Measurements from ENCODE around the gene BLOC1S4. TPM values are rescaled to one million over a fixed set of nuclear protein-coding genes. Genes with fewer than 3 reads are reported as not detected.

Gene BLOC1S4
- polyA plus RNA-seq, 1 donor = 14.8 TPM

- peaks cover 6% of the 10 kb centered on the region for H3K4me1 ChIP-seq (ENCODE audit: control insufficient read depth, insufficient read depth, low read length)
- no peak for DNase-seq
- peaks cover 17% of the 10 kb centered on the region for H3K36me3 ChIP-seq (ENCODE audit: control insufficient read depth, insufficient read depth, low read length)
- no peaks in the 10 kb centered on the region for H3K27me3 ChIP-seq (ENCODE audit: control insufficient read depth, insufficient read depth, low read length)
- H3K9me3 ChIP-seq (ENCODE audit: control insufficient read depth, low read depth, low read length) = peaks cover 12% of the 10 kb centered on the region
- H3K4me3 ChIP-seq (ENCODE audit: low read length) = no peak overlapping the region
- WGBS (ENCODE audit: insufficient coverage, low lambda C conversion rate) = no CpG with 5 or more reads among the region's 21 CpGs
- H3K27ac ChIP-seq (ENCODE audit: low read length) = no peak overlapping the region
Measured at GRCh38 chr4:6676722-6677558, 39.0 kb upstream of the BLOC1S4 start.

- DNase-seq = no peak
- Histone ChIP-seq H3K9me3 (ENCODE audit: control insufficient read depth, low read depth, low read length) (peaks cover 5% of the 10 kb centered on the region), H3K4me1 (ENCODE audit: control insufficient read depth, insufficient read depth, low read length) (peaks cover 6% of the 10 kb centered on the region), H3K27me3 (ENCODE audit: control insufficient read depth, insufficient read depth, low read length) (no peaks in the 10 kb centered on the region), H3K36me3 (ENCODE audit: control insufficient read depth, insufficient read depth, low read length) (peaks cover 17% of the 10 kb centered on the region), H3K27ac (ENCODE audit: low read length) (no peak overlapping the region), H3K4me3 (ENCODE audit: low read length) (no peak overlapping the region)
- WGBS (ENCODE audit: insufficient coverage, low lambda C conversion rate) = no CpG with 5 or more reads among the region's 10 CpGs
Measured at GRCh38 chr4:6680372-6681034, 35.5 kb upstream of the BLOC1S4 start.

GRCh38 chr4:6681191-6681590, 34.8 kb upstream of the BLOC1S4 start:
- no peak for DNase-seq
- peaks cover 5% of the 10 kb centered on the region for H3K9me3 ChIP-seq (ENCODE audit: control insufficient read depth, low read depth, low read length)
- H3K27ac ChIP-seq (ENCODE audit: low read length) = no peak overlapping the region
- H3K36me3 ChIP-seq (ENCODE audit: control insufficient read depth, insufficient read depth, low read length) = peaks cover 11% of the 10 kb centered on the region
- H3K4me1 ChIP-seq (ENCODE audit: control insufficient read depth, insufficient read depth, low read length) = peaks cover 3% of the 10 kb centered on the region
- no peak overlapping the region for H3K4me3 ChIP-seq (ENCODE audit: low read length)
- no peaks in the 10 kb centered on the region for H3K27me3 ChIP-seq (ENCODE audit: control insufficient read depth, insufficient read depth, low read length)
- WGBS (ENCODE audit: insufficient coverage, low lambda C conversion rate) = no CpG with 5 or more reads among the region's 9 CpGs

- DNase-seq = no peak
Measured at GRCh38 chr4:6682862-6683590, 32.9 kb upstream of the BLOC1S4 start.

GRCh38 chr4:6684656-6685055, 31.3 kb upstream of the BLOC1S4 start:
- no peak overlapping the region for H3K27ac ChIP-seq (ENCODE audit: low read length)
- no peaks in the 10 kb centered on the region for H3K27me3 ChIP-seq (ENCODE audit: control insufficient read depth, insufficient read depth, low read length)
- H3K9me3 ChIP-seq (ENCODE audit: control insufficient read depth, low read depth, low read length) = peaks cover 5% of the 10 kb centered on the region
- no CpG with 5 or more reads among the region's 11 CpGs for WGBS (ENCODE audit: insufficient coverage, low lambda C conversion rate)
- no peak overlapping the region for H3K4me3 ChIP-seq (ENCODE audit: low read length)
- DNase-seq = no peak
- peaks cover 17% of the 10 kb centered on the region for H3K4me1 ChIP-seq (ENCODE audit: control insufficient read depth, insufficient read depth, low read length)
- no peaks in the 10 kb centered on the region for H3K36me3 ChIP-seq (ENCODE audit: control insufficient read depth, insufficient read depth, low read length)

More at GRCh38 chr4:6682862-6683590, 32.9 kb upstream of the BLOC1S4 start:
- peaks cover 5% of the 10 kb centered on the region for H3K9me3 ChIP-seq (ENCODE audit: control insufficient read depth, low read depth, low read length)
- H3K27me3 ChIP-seq (ENCODE audit: control insufficient read depth, insufficient read depth, low read length) = no peaks in the 10 kb centered on the region
- H3K27ac ChIP-seq (ENCODE audit: low read length) = no peak overlapping the region
- no peak overlapping the region for H3K4me3 ChIP-seq (ENCODE audit: low read length)
- 100% methylated on average over 3 of the region's 11 CpGs for WGBS (ENCODE audit: insufficient coverage, low lambda C conversion rate)
- H3K36me3 ChIP-seq (ENCODE audit: control insufficient read depth, insufficient read depth, low read length) = peaks cover 3% of the 10 kb centered on the region
- H3K4me1 ChIP-seq (ENCODE audit: control insufficient read depth, insufficient read depth, low read length) = peaks cover under 1% of the 10 kb centered on the region

GRCh38 chr4:6686104-6686787, 29.7 kb upstream of the BLOC1S4 start:
- no peaks in the 10 kb centered on the region for H3K27me3 ChIP-seq (ENCODE audit: control insufficient read depth, insufficient read depth, low read length)
- WGBS (ENCODE audit: insufficient coverage, low lambda C conversion rate) = no CpG with 5 or more reads among the region's 4 CpGs
- DNase-seq = no peak
- H3K36me3 ChIP-seq (ENCODE audit: control insufficient read depth, insufficient read depth, low read length) = no peaks in the 10 kb centered on the region
- no peaks in the 10 kb centered on the region for H3K9me3 ChIP-seq (ENCODE audit: control insufficient read depth, low read depth, low read length)
- H3K4me1 ChIP-seq (ENCODE audit: control insufficient read depth, insufficient read depth, low read length) = peaks cover 22% of the 10 kb centered on the region
- H3K4me3 ChIP-seq (ENCODE audit: low read length) = no peak overlapping the region
- no peak overlapping the region for H3K27ac ChIP-seq (ENCODE audit: low read length)

- DNase-seq = peak in 1 of 2 donors; percentile 40
- Histone ChIP-seq H3K4me3 (ENCODE audit: low read length) (no peak overlapping the region), H3K9me3 (ENCODE audit: control insufficient read depth, low read depth, low read length) (no peaks in the 10 kb centered on the region), H3K4me1 (ENCODE audit: control insufficient read depth, insufficient read depth, low read length) (peaks cover 27% of the 10 kb centered on the region), H3K36me3 (ENCODE audit: control insufficient read depth, insufficient read depth, low read length) (no peaks in the 10 kb centered on the region), H3K27ac (ENCODE audit: low read length) (peak overlapping the region; percentile 73), H3K27me3 (ENCODE audit: control insufficient read depth, insufficient read depth, low read length) (no peaks in the 10 kb centered on the region)
- 70% methylated on average over 2 of the region's 24 CpGs for WGBS (ENCODE audit: insufficient coverage, low lambda C conversion rate)
Measured at GRCh38 chr4:6687947-6688878, 27.8 kb upstream of the BLOC1S4 start.

GRCh38 chr4:6688879-6689505, 27.0 kb upstream of the BLOC1S4 start:
- no CpG with 5 or more reads among the region's 23 CpGs for WGBS (ENCODE audit: insufficient coverage, low lambda C conversion rate)
- peak overlapping the region; percentile 73 for H3K27ac ChIP-seq (ENCODE audit: low read length)
- peaks cover 33% of the 10 kb centered on the region for H3K4me1 ChIP-seq (ENCODE audit: control insufficient read depth, insufficient read depth, low read length)
- no peaks in the 10 kb centered on the region for H3K27me3 ChIP-seq (ENCODE audit: control insufficient read depth, insufficient read depth, low read length)
- no peaks in the 10 kb centered on the region for H3K9me3 ChIP-seq (ENCODE audit: control insufficient read depth, low read depth, low read length)
- no peaks in the 10 kb centered on the region for H3K36me3 ChIP-seq (ENCODE audit: control insufficient read depth, insufficient read depth, low read length)
- peak; percentile 58 to 79 for DNase-seq
- H3K4me3 ChIP-seq (ENCODE audit: low read length) = no peak overlapping the region

GRCh38 chr4:6689506-6689960, 26.4 kb upstream of the BLOC1S4 start:
- Histone ChIP-seq H3K27ac (ENCODE audit: low read length) (peak overlapping the region; percentile 73), H3K4me3 (ENCODE audit: low read length) (no peak overlapping the region), H3K27me3 (ENCODE audit: control insufficient read depth, insufficient read depth, low read length) (no peaks in the 10 kb centered on the region), H3K36me3 (ENCODE audit: control insufficient read depth, insufficient read depth, low read length) (no peaks in the 10 kb centered on the region), H3K4me1 (ENCODE audit: control insufficient read depth, insufficient read depth, low read length) (peaks cover 38% of the 10 kb centered on the region), H3K9me3 (ENCODE audit: control insufficient read depth, low read depth, low read length) (no peaks in the 10 kb centered on the region)
- no CpG with 5 or more reads among the region's 15 CpGs for WGBS (ENCODE audit: insufficient coverage, low lambda C conversion rate)
- peak in 1 of 2 donors; percentile 74 for DNase-seq
